HG02763 (cell line): ENCODE data around the gene OSBPL9.
"Not testable (repeated sequence)": the region's sequence is repeated elsewhere in the genome, so short reads cannot be mapped to it uniquely, and the experiment has no call there.

Source experiments
- ATAC-seq: cut with Tn5 transposase; IDR thresholded peaks from one replicate; pipeline ENCODE4 v1.9.1; 2021; ENCODE audit warnings: mild to moderate bottlenecking, moderate library complexity; ENCODE audit not compliant: unreplicated experiment

The OSBPL9 gene

DNA sequence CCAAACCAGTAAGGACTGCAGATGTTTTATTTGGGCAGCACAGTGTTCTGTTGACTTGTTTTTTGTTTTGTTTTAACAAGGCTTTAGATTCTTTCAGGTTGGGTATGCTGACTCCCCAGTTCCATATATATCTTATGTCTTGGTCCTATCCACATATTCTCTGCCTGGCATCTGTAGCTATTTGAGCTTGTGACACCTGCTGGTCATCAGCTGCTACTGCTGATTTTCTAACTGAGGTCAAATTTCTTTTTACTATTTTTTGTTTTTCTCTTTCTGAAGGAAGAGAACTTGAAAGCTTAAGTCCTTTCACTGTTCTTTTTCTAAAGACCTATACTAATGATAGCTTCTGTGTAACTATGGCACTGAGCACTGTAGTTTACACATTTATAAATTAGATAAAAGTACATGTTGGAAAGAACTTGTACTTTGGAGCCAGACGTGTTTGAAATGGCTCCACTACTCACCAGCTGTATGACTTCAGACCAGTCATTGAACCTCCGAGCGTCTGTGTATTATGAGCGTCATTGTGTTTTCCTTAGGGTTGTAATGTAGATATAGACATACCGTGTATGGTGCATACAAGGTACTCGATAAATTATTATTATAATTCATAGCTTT is 152.2 kb downstream of the OSBPL9 start:
- ATAC-seq = no peak

DNA sequence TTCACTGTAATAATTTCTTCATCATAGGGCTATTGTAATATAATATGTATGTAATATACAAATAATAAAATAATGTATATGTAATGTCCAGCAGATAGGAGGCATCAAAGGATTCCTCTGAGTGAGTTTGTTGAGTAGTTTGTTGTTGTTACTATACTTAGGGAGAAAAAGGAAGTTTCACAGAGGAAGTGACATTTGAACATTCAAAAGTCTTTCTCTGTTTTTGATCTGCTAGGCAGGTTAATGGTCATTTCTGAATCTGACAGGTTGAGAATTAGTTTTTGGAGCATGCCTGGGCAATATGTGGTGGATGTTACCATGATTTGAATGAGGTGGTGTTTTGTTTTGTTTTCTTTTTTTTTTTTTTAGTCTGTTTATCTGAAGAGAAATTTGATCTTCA is 159.5 kb downstream of the OSBPL9 start:
- no peak for ATAC-seq

GRCh38 chr1:51780927-51781326 is 164.0 kb downstream of the OSBPL9 start:
- ATAC-seq = no peak

DNA sequence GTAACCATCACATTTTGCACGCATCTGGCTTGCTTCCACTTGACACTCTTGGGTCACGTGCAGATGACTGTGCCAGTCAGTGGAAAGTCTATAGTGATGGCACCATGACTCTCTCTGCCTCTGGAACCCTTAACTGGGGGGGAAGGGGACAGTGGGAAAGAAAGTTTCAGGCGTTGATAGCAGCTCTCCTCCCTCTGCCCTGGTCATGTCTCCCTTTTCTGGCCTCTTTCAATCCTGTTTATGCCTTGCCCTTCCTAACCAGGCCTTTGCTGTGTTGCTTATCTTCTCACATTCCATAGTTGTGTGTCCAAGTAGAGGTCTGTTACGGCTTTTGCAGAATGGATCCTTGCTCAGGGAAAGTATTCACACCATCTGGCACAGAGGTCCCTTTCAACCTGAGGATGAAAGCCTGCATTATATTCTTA is 168.1 kb downstream of the OSBPL9 start:
- ATAC-seq = no peak

GRCh38 chr1:51788938-51789337 is 172.0 kb downstream of the OSBPL9 start:
- ATAC-seq = no peak

DNA sequence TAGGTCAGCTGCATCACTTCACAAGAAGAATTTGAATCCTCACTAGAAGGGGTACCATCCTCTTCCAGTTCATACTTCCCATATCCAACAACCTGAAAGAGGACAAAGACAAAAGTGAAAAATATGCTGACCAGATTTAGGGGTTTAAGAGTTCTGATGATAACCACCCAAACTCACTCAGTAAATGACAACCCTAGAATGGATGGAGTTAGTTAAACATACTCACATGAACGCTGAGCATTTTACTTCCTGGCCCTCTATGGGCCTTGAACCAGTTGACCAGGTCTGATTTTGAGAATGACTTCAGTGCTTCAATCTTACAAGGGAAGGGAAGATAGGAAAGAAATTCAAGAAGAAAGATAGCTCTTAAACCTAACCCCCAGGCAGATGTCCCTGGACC is 172.4 kb downstream of the OSBPL9 start:
- no peak for ATAC-seq

DNA sequence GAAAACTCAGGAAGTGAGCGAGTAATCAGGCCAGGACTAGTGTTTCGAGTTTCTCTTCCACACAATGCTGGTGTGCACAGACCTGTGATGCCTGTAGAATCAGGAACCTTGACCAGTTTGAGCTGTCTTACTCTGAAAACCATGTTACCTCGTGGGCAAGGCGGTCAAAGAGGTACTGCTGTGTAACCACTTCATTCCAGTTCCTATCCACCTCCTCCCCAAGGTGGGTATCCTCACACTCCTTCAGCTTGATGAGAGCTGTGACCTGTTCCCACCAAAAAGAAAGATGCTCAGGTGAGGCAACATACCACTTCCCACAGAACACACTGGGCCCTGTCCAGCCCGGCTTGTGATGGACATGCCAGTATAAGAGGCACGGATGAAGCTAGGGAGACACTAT is 173.5 kb downstream of the OSBPL9 start:
- ATAC-seq = no peak

DNA sequence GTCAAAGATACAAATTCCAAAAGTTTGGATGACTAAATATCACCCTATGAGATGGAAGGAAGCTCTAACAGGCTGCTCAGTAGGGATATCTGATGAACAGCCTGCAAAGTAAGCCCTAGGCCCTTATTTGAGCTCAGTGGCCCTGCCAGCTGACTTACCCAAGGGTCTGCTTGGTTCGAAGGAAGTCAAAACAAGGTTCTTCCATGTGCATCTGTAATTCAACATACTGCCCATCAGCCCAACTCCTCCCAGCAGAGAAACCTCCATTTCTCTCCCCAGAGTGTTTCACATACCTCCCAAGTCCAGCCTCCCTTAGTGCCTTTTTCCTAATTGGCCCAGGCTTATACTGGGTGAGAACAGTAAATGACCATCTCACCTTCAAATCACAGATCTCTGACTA is 175.0 kb downstream of the OSBPL9 start:
- ATAC-seq = no peak

- ATAC-seq = no peak
Observed at GRCh38 chr1:51792864-51793263, 176.0 kb downstream of the OSBPL9 start.

GRCh38 chr1:51794260-51794659 is 177.4 kb downstream of the OSBPL9 start:
- no peak for ATAC-seq

GRCh38 chr1:51794868-51795267 is 178.0 kb downstream of the OSBPL9 start:
- ATAC-seq = no peak

DNA sequence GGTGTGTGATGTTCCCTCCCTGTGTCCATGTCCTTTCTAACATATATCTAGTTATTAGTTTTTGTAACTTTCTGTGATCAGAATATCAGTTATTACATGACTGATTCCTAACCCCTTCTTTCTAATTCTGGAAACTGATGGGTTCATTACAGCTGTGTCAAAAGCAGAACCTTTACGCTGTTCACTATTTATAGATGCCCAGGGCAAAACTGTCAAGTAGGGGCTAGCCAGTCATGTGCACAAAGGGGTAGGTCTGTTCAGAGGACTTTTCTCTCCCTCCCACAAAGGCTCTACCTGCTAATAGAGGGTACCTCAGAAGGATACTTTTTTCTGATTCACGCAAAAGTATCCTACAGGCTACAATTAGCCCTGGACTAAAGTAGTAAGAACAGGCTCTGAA is 182.5 kb downstream of the OSBPL9 start:
- no peak for ATAC-seq

GRCh38 chr1:51814513-51814912 is 197.6 kb downstream of the OSBPL9 start:
- no peak for ATAC-seq

DNA sequence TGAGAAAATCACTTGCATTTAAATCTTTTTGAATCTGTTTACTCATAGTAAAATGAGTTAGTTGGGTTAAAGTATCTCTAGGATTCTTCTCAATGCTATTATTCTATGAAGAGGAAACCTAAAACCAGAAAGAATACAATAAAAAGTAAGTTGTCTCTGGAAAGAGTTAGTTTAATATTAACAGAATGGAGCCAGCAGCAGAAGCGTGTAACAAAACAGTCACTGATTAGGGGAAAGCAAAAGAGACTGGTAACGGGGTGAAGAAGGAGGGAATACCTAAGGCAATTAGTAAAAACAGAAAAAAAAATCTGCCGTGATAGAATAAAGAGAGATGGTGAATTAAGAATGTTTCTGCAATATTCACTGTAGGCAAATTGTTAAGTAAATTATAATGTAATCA is 201.6 kb downstream of the OSBPL9 start:
- ATAC-seq = no peak

GRCh38 chr1:51819021-51819420 is 202.1 kb downstream of the OSBPL9 start:
- ATAC-seq = not testable (repeated sequence)

DNA sequence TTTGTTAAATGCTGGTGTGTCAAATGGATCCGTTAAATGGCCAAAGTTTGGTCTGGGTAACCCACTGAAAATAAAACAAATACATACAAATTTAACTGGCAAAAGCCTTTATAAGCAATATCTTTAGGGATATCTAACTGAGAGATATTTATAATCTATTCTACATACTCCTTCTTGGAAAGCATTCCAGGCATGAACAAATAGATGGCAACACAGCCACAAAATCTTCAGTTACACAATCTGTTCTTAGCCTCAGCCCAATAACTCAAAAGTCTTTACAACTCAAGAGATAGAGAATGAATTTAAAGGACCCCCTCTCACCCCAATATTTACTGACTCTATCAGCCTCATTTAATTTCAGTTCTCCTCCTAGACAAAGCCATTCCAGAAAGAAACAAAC is 202.9 kb downstream of the OSBPL9 start:
- no peak for ATAC-seq

DNA sequence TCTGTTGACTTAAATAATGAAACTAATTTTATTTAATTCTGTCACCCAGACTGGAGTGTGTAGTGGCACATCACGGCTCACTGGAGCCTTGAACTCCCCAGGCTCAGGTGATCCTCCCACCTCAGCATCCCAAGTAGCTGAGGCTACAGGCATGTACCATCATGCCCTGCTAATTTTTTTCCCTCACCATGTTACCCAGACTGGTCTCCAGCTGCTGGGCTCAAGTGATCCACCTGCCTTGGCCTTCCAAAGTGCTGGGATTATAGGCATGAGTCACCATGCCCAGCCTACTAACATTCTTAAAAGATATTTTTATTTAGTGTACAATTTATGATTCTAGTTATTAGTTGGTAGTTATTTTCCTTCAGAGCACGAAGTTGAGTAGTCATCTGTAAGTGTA is 212.2 kb downstream of the OSBPL9 start:
- no peak for ATAC-seq

DNA sequence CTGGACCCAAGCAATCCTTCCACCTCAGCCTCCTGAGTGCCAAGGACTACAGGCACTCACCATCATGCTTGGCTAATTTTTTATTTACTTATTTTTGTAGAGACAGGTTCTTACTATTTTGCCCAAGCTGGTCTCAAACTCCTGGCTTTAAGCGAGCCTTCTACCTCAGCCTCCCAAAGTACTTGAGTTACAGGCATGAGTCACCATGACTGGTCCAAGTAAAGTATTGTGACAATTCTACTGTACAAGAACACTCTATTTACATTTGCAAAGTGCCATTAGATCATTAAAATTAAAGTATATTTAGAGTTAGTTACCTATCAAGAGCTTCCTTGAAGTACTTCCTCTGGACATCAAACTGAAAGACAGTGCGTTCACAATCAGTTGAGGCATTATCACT is 216.8 kb downstream of the OSBPL9 start:
- no peak for ATAC-seq

- no peak for ATAC-seq
Observed at GRCh38 chr1:51837243-51837642, 220.4 kb downstream of the OSBPL9 start.
